GM21825 (cell line): ENCODE results near the gene BPI.
"Not testable (repeated sequence)": the region's sequence is repeated elsewhere in the genome, so short reads cannot be mapped to it uniquely, and the experiment has no call there.

ENCODE experiments used
- ATAC-seq: cut with Tn5 transposase; IDR thresholded peaks from one replicate; pipeline ENCODE4 v1.9.1; 2021; ENCODE audit warnings: mild to moderate bottlenecking, moderate library complexity; ENCODE audit not compliant: unreplicated experiment

BPI gene

DNA sequence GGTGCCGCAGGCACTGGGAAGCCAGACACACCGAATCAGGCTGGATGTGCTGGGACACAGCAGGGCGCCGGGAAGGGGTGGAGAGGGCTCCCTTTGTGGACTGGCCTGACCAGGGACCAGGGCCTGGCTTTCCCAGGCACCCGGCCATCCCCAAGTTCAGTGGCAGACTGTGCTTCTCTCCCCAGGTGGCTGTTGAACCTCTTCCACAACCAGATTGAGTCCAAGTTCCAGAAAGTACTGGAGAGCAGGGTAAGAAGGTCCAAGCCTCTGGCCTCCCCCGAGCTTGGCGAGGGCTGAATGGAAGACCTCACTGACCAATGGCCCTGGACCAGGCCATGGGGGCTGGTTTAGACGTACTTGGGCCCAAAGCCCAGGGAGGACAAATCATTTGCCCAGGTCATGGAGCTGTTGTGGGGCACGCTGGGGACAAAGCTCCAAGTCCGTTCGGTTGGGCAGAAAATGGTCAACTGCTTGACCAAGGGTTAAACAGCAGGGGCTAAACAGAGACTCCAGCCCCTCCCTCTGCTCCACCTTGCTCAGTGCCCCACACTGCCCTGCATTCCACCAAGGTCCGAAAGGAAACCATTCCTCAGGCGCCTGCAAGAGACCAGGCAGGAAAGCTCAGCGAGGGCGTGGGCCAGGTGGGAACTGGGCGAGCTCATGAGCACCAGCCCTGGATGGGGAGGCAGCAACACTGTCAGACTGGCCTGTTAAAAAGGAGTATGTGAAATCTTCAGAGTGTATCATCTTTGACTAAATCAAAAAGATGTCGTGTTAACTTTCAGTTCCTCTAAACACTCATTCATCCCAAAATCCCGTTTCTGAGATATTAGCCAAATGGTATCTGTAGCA is 51.4 kb downstream of the BPI start:
- no peak for ATAC-seq

DNA sequence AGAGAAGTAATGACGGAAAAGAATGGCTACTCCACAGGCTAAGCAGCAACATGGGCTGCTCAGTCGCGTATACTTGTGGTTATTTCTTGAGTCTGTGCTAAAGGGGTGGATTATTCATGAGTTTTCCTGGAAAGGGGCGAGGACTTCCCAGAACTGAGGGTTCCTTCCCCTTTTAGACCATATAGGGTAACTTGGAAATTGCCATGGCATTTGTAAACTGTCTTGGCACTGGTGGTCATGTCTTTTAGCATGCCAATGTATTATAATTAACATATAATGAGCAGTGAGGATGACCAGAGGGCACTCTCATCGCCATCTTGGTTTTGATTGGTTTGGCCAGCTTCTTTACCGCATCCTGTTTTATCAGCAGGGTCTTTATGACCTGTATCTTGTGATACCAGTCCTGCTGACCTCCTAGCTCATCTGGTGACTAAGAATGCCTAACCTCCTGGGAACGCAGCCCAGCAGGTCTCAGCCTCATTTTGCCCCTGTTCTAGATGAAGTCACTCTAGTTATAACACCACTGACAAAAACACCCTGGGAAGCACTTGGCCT is 53.8 kb downstream of the BPI start:
- no peak for ATAC-seq

DNA sequence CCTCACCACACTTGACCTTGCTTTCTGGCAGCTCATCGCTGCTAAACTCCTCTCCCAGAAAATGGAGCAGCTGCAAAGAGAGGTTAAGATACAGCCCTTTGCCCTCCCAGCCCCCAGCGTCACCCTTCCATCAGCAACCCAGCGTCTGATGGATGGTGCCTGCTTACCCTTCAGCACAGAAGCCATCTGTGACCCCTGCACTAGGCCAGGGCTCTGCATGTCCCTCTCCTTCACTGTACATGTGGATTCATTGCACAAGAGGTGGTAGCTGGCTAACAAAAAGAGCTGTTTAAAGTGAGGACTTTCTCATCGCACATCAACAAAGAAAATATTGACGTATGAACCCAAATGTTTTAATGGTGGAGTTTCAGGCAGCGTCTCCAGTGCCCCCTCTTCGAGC is 54.6 kb downstream of the BPI start:
- no peak for ATAC-seq

GRCh38 chr20:38363004-38363747 is 59.2 kb downstream of the BPI start:
- no peak for ATAC-seq

DNA sequence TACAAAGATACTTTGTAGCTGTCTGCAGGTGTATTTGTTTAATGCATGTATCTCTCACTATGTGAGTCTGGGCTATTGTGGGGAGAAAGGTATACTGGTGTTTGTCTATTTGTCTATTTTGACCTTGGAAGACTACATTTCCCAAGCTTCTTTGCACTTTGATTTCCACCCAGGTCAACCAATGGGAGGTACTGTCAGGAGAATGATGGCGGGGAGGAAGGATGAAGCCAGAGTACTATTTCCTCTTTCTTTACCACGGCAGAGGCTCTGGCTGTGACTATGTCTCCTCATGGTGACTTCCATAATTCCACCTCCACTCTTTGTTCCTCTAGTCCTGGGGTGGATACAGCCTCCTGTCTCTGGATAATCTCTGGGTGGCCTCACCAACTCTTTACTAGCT is 65.4 kb downstream of the BPI start:
- no peak for ATAC-seq

DNA sequence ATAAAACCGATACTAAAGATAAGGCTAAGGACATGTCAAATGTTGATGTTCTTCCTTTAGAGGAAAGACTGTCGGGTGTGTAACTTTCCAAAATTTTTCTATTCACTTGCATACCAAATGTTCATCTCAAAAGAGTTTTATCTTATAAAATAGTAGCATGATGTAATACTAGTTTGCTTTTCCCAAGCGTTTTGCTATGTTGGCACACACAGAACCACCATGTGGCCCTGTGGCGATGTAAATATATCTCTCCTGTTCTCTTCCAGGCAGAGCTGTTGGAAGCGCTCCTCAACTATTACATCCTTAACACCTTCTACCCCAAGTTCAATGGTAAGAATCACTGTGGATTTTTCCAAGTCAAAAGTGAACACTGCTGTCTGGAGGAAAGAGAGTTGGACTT is 68.8 kb downstream of the BPI start:
- no peak for ATAC-seq

DNA sequence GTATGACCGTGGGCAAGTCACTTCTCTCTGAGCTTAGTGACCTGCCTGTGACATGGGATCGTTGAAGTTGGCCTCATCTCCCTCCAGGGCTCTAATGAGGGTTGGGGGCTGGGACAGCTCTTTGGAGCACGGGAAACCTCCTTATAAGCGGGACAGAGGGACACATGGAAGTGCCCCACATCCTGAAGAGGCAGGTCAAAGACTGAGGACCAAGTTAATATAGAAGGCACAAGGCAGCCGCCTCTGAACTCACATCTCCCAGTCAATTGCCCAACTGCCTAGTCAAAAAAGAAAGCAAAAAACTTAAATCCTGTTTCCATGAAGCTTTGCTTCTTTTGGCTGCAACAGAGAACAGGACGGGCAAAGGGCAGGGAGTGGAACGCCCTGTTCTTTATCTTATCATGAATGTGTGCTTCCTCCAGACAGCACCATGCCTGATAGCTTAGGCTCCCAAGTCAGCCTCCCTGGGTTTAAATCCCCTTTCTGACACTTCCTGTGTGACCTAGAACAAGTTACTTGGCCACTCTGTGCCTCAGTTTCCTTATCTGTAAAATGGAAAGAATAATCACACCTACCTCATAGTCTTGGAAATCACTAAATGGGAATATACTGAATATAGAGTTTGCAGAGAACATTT is 69.4 kb downstream of the BPI start:
- no peak for ATAC-seq

DNA sequence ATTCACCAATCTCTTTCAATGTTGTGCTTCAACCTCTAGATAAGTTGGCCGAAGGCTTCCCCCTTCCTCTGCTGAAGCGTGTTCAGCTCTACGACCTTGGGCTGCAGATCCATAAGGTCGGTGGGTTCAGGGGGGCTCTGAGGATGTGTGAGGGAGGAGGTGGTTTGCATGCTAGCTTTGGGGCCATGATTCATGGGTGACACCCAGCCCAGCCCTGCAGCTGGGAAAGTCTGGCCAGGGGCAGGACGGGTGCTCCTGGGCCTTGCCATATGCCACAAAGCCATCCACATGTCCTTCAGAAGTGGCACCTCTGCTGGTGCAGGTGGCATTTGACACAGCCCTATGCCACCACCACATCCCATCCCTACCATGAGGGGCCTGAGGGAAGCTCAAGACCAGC is 69.9 kb downstream of the BPI start:
- ATAC-seq, result no peak

GRCh38 chr20:38377039-38377685 is 73.2 kb downstream of the BPI start:
- ATAC-seq, result no peak

DNA sequence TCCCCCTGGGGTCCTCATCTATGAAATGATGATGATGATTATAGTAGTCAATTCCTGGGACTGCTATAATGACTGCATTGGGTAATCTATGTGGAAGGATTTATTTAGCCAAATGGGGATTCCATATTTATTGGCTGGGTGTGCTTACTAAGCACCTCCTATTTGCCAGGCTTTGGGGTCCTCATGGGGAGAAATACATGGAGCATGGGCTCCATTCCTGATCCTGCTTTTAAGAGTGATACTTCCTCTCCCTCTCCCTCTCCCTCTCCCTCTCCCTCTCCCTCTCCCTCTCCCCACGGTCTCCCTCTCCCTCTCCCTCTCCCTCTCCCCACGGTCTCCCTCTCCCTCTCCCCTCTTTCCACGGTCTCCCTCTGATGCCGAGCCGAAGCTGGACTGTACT is 73.9 kb downstream of the BPI start:
- ATAC-seq, result not testable (repeated sequence)

DNA sequence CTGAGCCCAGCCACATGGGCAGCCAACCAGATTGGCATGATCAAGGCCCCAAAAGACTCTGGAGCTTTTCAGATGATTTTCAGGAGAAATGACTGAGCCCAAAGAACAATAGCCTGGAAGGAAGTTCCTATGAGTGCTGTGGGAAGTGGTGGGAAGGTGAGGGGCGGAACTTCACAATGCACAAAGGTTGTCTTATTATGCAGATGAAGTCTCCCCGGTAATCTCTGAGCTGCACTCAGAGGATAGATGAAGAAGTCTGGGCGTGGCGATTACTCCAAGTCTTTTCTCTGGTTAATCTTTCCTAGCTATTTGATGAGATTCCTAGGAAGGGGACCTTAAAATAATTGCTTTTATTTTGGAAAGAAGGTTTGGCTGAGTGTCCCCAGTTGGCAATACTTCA is 79.2 kb downstream of the BPI start:
- no peak for ATAC-seq

DNA sequence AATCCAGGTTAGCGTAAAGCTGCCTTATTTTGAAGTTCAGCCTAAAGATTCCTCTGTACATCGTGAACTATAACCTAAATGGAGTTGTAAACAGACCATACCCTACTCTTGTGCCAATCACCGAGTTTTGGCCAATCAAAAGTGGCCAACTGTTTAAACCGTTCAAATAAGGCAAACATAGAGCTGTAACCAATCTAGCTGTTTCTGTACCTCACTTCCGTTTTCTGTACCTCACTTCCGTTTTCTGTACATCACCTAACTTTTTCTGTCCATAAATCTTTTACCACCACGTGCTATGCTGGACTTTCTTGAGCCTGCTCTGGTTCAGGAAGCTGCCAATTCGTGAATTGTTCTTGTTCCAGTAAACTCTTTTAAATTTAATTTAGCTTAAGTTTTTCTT is 82.0 kb downstream of the BPI start:
- ATAC-seq, result no peak

GRCh38 chr20:38386851-38387250 is 82.9 kb downstream of the BPI start:
- no peak for ATAC-seq
